A673 (cell line): ENCODE measurements around the gene TMEM89. TPM values are rescaled to one million over a fixed set of nuclear protein-coding genes. Genes with fewer than 3 reads are reported as not detected.

Source experiments
- BruUV-seq: library from RNA; stranded (reverse); fragments of 400-500 nt; replicated peaks from 2 replicates; lab custom pipeline; 2021; lab: Mats Ljungman, UMichigan
- CTCF ChIA-PET: fragments of 300-600 bp; sonication (Branson Sonifier 250); formaldehyde crosslinking; loops from one replicate; lab custom pipeline; 2022; ENCODE audit warnings: antibody characterized with exemption; lab: Charles Lee
- POLR2A ChIA-PET: fragments of 300-600 bp; sonication (Branson Sonifier 250); formaldehyde crosslinking; loops from one replicate; lab custom pipeline; 2022; ENCODE audit warnings: antibody characterized with exemption; ENCODE audit not compliant: low non-redundant PET; lab: Charles Lee
- DNase-seq: peaks from one replicate; pipeline ENCODE4 v3.0.0-alpha.2; 2015; ENCODE audit warnings: low spot score
- H3K27ac ChIP-seq: fragments of 200-600 bp; sonication (generic); 2 replicates; pipeline ENCODE4 v1.5.1; 2016; ENCODE audit warnings: mixed run types, low read depth, mild to moderate bottlenecking, mixed read lengths, antibody characterized with exemption, low read length; ENCODE audit not compliant: poor library complexity, severe bottlenecking
- H3K27me3 ChIP-seq: fragments of 200-600 bp; sonication (generic); replicated peaks from 2 replicates; pipeline ENCODE4 v1.6.1; 2017; ENCODE audit warnings: mixed run types, low read depth, mild to moderate bottlenecking, mixed read lengths, antibody characterized with exemption, low read length; ENCODE audit not compliant: insufficient read depth, poor library complexity
- H3K36me3 ChIP-seq: fragments of 200-600 bp; sonication (generic); 2 replicates; pipeline ENCODE4 v1.6.1; 2016; ENCODE audit warnings: mixed run types, mild to moderate bottlenecking, mixed read lengths, antibody characterized with exemption, low read length; ENCODE audit not compliant: insufficient read depth, poor library complexity, severe bottlenecking
- H3K4me1 ChIP-seq: fragments of 200-600 bp; sonication (generic); 2 replicates; pipeline ENCODE4 v1.6.1; 2017; ENCODE audit warnings: mixed run types, mild to moderate bottlenecking, mixed read lengths, antibody characterized with exemption, low read length; ENCODE audit not compliant: insufficient read depth, poor library complexity, severe bottlenecking
- H3K4me3 ChIP-seq: fragments of 200-600 bp; sonication (generic); 2 replicates; pipeline ENCODE4 v1.5.1; 2016; ENCODE audit warnings: low read depth, mixed run types, mild to moderate bottlenecking, mixed read lengths, low read length; ENCODE audit not compliant: poor library complexity, severe bottlenecking
- H3K9me3 ChIP-seq: fragments of 200-600 bp; sonication (generic); 2 replicates; pipeline ENCODE4 v1.6.1; 2016; ENCODE audit warnings: mixed run types, low read depth, mild to moderate bottlenecking, mixed read lengths, antibody characterized with exemption, low read length; ENCODE audit not compliant: poor library complexity, severe bottlenecking
- EZH2 ChIP-seq: fragments of 200-600 bp; sonication (generic); IDR thresholded peaks from 2 replicates; pipeline ENCODE4 v1.6.1; 2017; ENCODE audit warnings: borderline replicate concordance, low read depth, mild to moderate bottlenecking, mixed read lengths, antibody characterized with exemption, low read length; ENCODE audit not compliant: poor library complexity, severe bottlenecking
- intact Hi-C: fragments of 100-400 bp; cut with micrococcal nuclease; formaldehyde crosslinking; loops from one replicate; pipeline ENCODE4 v1.10.0; 2022; ENCODE audit not compliant: unreplicated experiment
- total RNA-seq: library from RNA; stranded (reverse); gene quantifications from 2 replicates; pipeline ENCODE4 v1.2.3, GENCODE V29; 2021
- TF ChIP-seq, protein P1 (sequence below): fragments of 300-800, 200-600 bp; sonication (generic); conservative IDR thresholded peaks from 2 replicates; pipeline ENCODE4 v1.5.1; 2017; ENCODE audit warnings: low read depth, mild to moderate bottlenecking, antibody characterized with exemption, low read length, moderate library complexity, mixed read lengths

TMEM89 gene
- total RNA-seq, 1 experiment from 2014 or later: not detected

GRCh38 chr3:48629894-48630293, 8.3 kb upstream of the TMEM89 start:
- H3K36me3 ChIP-seq: no peaks in the 10 kb centered on the region
- CTCF ChIA-PET: no interaction called here
- POLR2A ChIA-PET: no interaction called here

GRCh38 chr3:48628277-48629017, 6.9 kb upstream of the TMEM89 start:
- H3K36me3 ChIP-seq: no peaks in the 10 kb centered on the region
- intact Hi-C loops: no loop called here
- H3K9me3 ChIP-seq: no peaks in the 10 kb centered on the region
- H3K27me3 ChIP-seq: no peaks in the 10 kb centered on the region
- ChIA-PET POLR2A (no interaction called here), CTCF (no interaction called here)
- no peaks in the 10 kb centered on the region for H3K4me1 ChIP-seq
- no peak for TF ChIP-seq EZH2
- TF ChIP-seq, protein P1, sequence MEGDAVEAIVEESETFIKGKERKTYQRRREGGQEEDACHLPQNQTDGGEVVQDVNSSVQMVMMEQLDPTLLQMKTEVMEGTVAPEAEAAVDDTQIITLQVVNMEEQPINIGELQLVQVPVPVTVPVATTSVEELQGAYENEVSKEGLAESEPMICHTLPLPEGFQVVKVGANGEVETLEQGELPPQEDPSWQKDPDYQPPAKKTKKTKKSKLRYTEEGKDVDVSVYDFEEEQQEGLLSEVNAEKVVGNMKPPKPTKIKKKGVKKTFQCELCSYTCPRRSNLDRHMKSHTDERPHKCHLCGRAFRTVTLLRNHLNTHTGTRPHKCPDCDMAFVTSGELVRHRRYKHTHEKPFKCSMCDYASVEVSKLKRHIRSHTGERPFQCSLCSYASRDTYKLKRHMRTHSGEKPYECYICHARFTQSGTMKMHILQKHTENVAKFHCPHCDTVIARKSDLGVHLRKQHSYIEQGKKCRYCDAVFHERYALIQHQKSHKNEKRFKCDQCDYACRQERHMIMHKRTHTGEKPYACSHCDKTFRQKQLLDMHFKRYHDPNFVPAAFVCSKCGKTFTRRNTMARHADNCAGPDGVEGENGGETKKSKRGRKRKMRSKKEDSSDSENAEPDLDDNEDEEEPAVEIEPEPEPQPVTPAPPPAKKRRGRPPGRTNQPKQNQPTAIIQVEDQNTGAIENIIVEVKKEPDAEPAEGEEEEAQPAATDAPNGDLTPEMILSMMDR: no peak
- no peak for DNase-seq
- no peak overlapping the region for H3K4me3 ChIP-seq
- BruUV-seq: no TSS peak
- H3K27ac ChIP-seq: no peak overlapping the region

More at GRCh38 chr3:48629894-48630293, 8.3 kb upstream of the TMEM89 start:
- no peaks in the 10 kb centered on the region for H3K9me3 ChIP-seq
- DNase-seq: no peak
- no peak overlapping the region for H3K27ac ChIP-seq
- no peak overlapping the region for H3K4me3 ChIP-seq
- no peaks in the 10 kb centered on the region for H3K4me1 ChIP-seq
- H3K27me3 ChIP-seq: no peaks in the 10 kb centered on the region
- intact Hi-C loops: no loop called here
- no TSS peak for BruUV-seq
- TF ChIP-seq EZH2: no peak
- TF ChIP-seq, protein P1: no peak

DNA sequence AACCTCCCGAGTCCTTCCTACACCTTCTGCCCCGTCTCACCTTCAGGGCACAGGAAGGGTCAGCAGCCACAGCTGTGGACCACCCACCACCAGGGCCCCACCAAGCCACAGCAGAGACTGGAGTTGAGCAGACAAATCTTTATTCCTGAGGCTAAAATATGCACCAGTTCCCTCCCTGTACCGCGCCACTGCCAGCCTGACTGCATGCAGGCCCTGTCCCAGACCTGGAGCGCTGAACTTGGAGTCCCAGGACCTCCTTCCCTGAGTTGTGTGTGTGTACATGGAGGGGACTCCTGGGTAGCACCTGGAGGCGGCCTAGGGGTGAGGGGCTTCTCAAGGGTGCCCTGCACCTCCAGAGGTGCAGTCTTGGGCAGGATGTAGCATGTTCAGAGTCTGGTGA, 4.0 kb upstream of the TMEM89 start:
- DNase-seq: no peak
- no TSS peak for BruUV-seq
- no peaks in the 10 kb centered on the region for H3K9me3 ChIP-seq
- TF ChIP-seq, protein P1: no peak
- TF ChIP-seq EZH2: no peak
- no peak overlapping the region for H3K27ac ChIP-seq
- H3K27me3 ChIP-seq: no peaks in the 10 kb centered on the region
- H3K4me1 ChIP-seq: no peaks in the 10 kb centered on the region
- POLR2A ChIA-PET: no interaction called here
- intact Hi-C loops: no loop called here
- CTCF ChIA-PET: no interaction called here
- H3K36me3 ChIP-seq: no peaks in the 10 kb centered on the region
- H3K4me3 ChIP-seq: no peak overlapping the region
